ENCODE measurements around the gene GTSF1L.
"Not testable (repeated sequence)": the region's sequence is repeated elsewhere in the genome, so short reads cannot be mapped to it uniquely, and the experiment has no call there.

GTSF1L gene

DNA sequence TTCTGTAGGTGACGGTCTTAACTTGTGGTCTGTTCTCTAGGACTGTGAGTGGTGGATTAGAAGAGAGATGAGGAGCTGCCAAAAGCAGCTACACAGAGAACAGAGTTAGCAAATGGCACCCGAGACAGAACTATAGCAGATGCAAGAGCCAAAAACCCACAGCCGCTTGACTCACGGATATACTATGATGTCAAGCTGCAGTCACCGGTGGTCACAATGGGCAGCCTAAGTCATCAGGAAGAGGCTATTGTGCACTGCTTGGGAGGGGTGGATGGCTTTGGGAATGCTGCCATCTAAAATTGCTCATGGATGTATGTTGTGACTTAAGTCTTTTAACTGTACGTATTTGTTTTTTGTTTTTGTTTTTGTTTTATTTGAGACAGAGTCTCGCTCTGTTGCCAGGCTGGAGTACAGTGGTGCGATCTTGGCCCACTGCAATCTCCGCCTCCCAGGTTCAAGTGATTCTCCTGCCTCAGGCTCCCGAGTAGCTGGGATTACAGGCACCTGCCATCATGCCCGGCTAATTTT is at the start of gene GTSF1L:
Gene GTSF1L, minus strand, starts transcription at position 192 of the 528 bp plus-strand sequence. CDS start 308 bp downstream, outside the sequence.
- DNase-seq (ENCODE audit: extremely low spot score, insufficient read length, low read depth) (no peak), FAIRE-seq (no peak)

DNA sequence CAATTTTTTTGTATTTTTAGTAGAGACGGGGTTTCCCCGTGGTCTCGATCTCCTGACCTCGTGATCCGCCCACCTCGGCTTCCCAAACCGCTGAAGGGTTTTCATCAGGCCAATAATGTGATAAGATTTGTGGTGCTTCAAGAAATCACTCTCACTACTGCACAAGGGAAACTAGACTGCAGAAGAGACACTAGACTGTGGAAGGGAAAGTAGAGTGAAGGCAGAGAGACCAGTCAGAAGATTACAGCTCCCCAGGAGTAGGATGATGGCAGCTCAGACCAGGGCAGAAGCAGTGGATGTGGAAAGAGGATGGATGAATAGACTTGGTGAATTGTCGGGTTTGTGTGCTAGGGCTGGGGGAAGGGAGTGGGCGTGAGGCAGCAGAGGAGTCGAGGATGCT is 48.0 kb upstream of the GTSF1L start:
- DNase-seq (ENCODE audit: extremely low spot score, insufficient read length, low read depth) (no peak), FAIRE-seq (no peak)

DNA sequence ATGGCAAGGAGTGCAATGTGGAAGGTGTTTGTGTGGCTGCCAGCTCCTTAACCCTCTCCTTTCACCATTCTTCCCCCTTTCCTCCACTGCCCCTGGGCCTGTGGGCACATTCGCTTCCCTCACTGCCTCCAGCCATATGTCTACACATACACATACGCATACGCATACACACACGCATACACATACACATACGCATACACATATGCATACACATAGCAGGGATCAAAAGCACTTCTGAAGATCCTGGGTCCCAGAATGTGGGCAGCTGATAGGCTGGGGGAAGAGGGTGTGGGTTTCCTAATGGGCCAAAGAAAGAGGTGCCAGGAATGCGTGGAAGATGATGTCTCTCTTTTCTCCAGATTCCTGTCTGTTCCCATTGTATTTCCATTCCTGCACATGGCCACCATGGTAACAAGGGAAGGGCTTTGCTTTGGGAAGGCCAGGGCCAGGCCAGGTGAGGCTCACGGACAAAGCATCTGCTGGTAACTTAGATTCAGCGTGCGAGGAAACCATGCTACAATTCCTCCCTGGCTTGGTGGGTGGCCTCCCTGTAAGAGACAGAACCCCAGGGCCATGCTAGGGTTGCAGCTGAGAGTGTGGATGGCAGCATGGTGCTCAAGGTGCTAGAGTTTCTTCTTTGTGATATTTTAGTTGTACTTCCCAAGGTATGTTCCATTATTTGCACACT is 44.8 kb upstream of the GTSF1L start:
- no peak for FAIRE-seq

DNA sequence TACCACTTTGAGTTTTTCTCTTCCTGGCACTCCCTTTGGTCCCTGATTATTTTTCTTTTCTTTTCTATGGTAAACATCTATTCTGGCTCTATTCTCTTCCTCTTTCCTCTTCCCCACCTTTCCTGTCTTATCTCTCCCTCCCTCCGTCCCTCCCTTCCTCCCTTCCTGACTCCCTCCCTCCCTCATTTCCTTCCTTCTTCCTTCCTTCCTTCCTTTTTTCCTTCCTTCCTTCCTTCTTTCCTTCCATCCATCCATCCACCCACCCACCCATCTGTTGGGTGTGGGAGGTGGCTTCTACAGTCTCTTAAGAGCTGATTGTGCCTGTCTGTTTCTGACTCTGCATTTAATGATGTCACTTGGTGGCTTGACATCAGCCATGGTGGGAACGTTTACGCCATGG is 43.5 kb upstream of the GTSF1L start:
- DNase-seq (ENCODE audit: extremely low spot score, insufficient read length, low read depth) (no peak), FAIRE-seq (no peak)

More for the DNA sequence above, 44.8 kb upstream of the GTSF1L start:
- no peak for DNase-seq (ENCODE audit: extremely low spot score, insufficient read length, low read depth)

DNA sequence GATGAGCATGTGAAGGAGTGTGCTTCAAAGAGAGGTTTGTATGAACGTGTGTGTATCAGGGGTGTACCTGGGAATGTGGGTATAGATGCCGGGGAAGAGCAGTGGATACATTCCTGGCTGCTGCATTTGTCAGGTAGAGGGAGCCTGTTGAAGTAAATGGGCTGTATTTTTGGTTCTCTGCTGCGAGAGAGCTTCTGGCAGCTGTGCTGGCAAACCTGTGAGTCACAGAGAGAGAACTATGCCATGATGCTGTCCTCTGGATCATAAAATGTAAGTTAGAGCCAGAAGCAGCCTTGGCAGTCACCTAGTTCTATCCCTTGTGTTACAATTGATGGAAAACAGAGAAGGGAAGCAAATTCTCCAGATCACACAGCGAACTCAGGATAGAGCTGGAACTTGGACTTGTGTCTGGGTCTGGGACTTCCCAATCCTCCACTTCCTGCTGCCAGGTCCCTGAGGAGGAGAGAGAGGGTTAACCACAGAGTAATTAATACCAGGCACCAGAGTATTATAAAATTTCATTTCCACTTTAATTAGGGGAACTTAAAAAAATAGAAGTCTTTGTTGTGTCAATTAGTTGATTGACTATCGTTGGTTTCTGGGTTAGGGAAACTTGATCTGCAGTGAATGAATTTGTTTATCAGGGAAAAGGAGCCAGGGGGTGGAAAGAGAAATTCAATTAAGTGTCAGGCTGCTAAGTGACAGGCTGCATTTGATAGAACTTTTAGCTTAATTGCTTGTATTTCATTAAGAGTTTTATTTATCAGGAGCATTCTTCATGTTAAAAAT is 41.1 kb upstream of the GTSF1L start:
- no peak for DNase-seq (ENCODE audit: extremely low spot score, insufficient read length, low read depth)

DNA sequence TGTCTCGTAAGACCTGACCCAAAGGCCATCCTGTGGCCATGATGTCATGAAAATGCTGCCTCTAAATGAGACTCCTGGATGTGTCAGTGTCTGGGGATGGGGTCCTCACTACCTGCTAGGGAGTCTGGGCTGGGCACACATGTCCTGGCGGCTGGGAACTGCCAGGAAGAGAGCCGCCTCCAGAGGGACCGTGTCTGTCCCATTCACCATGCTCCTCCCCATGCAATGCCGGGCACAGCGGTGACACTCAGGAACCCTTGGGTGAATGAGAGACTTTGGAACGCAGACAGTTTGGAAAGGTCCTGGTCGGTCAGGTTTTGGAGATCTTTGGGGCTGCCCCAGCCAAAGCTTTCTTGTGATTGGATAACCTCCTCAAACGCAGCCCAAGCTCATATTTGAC is 40.1 kb upstream of the GTSF1L start:
- no peak for DNase-seq (ENCODE audit: extremely low spot score, insufficient read length, low read depth)
- FAIRE-seq, result no peak

More for the DNA sequence above, 41.1 kb upstream of the GTSF1L start:
- FAIRE-seq, result no peak

DNA sequence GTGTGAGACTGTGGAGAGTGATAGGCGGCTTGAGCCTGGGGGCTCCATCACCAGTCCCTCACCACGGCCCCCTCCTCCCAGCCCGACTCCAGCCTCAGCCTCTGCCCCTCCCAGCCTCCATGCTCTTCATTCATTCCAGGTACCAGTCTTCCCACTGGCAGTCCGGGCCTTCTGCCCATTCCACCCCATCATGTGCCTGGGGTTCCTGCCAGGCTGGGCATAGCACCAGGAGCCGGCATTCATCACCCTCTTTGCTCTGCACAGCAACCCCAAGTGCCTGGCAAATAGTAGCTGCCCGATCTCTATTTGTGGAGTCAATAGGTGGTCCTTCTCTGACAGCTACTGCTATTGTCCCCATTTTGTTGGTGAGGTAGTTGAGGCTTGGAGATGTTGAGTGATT is 39.6 kb upstream of the GTSF1L start:
- DNase-seq (ENCODE audit: extremely low spot score, insufficient read length, low read depth), result no peak
- FAIRE-seq, result no peak

DNA sequence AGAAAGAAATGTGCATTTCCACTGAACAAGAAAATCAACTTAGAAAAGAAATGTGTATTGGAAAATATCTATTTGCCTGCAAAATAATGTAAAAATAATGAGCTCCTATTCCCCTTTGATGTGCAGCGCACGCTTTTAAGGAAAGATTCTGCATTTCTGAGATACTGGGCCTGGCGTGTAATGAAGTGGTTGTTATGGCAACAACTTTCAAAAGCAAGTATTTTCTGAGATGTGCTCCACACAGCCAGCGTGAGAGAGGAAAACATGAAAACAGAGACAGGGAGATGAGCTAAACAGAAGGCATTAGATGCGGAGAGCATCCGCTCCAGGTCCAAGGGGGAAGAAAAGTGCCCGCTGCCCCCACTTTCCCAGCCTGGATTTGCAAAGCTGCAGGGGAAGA is 39.1 kb upstream of the GTSF1L start:
- FAIRE-seq (no peak), DNase-seq (ENCODE audit: extremely low spot score, insufficient read length, low read depth) (no peak)

DNA sequence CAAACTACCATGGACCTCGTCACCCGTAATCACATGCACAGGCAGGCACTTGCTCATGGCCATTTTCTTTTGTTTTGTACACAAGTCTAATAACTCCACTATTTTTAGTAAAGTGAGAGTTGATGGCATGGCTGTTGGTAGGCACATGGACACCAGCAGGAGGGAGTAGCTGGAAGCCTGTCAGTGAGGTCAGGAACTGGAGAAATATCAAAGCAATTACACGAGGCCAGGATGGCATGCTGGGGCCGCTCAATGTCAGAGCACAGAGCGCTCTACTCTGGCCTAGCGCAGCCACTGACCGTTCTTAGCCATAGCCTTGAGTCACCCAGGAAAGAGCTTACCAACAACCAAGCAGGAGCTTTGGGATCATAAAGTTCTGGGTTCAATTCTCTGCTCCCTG is 36.1 kb upstream of the GTSF1L start:
- FAIRE-seq (no peak), DNase-seq (ENCODE audit: extremely low spot score, insufficient read length, low read depth) (no peak)

DNA sequence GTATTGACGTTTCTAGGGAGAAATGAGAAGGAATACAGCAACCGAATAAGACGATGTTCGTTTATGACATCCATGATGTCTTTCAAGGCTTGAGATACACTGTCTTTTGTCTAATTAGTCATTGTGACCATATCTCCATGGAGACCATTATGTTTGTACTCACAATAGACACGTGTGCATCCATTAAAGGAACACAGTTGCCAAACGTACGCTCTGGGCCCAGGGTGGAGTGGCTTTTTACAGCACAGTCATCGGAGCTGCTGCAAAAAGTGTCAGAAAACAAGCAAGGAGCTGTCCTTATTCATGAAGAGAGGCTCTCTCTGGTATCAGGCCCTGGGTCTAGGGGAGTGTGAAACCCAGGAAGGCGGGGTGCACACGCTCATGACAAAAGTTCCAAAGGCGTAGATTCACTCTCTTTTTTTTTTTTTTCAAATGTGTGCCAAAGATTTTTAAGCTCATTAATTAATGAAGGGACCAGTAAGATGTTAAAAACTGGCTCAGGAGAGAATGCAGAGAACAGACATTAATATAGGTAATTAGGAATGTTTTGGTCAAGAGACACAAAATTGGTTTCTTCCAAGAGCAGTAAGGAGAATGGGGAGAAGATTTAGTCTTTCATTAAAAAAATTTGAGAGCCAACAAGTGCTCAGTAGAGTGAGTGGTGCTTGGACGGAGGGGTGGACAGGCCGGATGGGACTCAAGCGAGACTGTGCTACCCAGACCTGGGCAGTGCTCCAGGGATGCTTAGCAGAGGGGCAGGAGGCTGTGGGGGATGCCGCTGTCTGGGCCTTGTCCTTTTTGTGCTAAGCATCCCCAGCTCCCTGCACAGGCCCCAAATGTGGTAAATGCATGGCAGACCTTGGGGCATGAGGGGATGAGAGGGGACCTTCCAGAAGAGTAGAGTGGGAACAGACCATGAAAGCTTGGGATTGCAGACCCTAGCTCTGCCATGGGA is 34.9 kb upstream of the GTSF1L start:
- DNase-seq (ENCODE audit: extremely low spot score, insufficient read length, low read depth) (no peak), FAIRE-seq (no peak)

DNA sequence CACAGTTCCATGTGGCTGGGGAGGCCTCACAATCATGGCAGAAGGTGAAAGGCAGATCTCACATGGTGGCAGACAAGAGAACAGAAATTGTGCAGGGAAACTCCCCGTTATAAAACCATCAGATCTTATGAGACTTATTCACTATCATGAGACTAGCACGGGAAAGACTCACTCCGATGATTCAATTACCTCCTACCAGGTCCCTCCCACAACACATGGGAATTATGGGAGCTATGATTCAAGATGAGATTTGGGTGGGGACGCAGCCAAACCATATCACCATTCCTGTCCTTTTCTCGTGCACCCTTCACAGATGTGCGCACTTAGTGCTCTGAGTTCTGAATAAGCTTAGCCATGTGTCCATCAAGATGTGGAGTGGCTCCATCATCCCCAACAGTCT is 31.1 kb upstream of the GTSF1L start:
- not testable (repeated sequence) for FAIRE-seq

DNA sequence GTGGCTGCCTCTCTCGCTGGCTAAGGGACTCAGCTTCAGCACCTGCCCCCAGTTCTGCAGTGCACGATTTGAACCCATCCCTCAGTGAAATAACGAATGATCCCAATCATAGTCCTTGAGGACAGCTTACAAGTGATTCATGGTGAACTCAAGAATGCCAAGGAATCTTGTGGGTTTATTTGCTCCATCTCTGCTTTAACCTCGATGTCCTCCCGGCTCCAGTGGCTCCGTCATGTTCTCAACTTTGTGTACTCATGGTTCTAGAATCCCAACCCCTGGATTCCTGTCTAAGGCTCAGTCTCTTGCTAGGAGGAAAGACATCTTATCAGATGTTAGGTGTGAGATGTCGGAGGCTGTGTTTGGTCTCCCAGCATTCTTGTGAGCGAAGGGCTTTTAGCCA is 29.0 kb upstream of the GTSF1L start:
- DNase-seq (ENCODE audit: extremely low spot score, insufficient read length, low read depth) (no peak), FAIRE-seq (no peak)

More for the DNA sequence above, 31.1 kb upstream of the GTSF1L start:
- DNase-seq (ENCODE audit: extremely low spot score, insufficient read length, low read depth), result not testable (repeated sequence)

DNA sequence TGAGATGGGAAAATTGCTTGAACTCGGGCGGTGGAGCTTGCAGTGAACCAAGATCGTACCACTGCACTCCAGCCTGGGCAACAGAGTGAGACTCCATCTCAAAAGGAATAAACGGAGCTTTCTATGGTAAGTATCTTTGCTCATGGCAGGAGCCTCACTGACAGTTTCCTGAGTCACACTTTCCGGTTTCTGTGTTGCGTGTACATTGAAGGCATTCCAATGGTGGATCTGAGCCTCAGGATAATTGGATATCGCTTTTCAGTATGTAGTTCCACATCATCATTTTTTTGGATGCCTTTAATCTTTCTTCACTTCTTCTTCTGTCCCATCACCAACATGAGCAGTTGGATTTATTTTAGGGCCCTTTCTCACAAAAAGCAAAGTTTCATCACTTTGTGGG is 28.6 kb upstream of the GTSF1L start:
- FAIRE-seq (no peak), DNase-seq (ENCODE audit: extremely low spot score, insufficient read length, low read depth) (no peak)

DNA sequence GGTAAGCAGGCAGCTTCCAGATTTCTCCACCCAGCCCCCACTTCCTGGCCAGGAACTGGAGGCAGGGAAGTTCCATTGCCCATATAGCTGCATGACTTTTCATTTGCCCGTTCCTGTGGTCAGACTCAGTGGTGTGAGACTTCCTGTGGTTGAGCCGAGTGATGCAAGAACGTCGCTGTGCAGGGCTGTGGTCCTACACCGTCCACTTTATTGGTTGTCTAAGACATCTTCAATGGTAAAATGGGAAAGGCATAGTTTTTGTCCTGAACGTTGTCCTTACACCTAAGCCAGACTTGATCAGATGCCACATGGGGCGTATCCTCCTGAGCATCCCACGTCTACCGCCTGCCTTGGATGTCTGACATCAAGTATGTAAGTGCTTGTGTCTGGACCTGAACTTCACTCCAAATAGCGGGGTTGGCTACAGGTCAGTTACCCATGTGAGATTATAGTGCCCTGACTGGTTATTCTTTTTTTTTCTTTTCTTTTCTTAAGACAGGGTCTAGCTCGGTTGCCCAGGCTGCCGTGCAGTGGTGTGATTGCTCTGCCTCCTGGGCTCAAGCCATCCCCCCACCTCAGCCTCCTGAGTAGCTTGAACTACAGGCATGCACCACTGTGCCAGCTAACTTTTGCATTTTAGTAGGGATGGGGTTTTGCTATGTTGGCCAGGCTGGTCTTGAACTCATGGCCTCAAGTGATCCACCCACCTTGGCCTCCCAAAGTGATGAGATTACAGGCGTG is 25.9 kb upstream of the GTSF1L start:
- DNase-seq (ENCODE audit: extremely low spot score, insufficient read length, low read depth), result peak; percentile 62
- FAIRE-seq, result peak; percentile 97

DNA sequence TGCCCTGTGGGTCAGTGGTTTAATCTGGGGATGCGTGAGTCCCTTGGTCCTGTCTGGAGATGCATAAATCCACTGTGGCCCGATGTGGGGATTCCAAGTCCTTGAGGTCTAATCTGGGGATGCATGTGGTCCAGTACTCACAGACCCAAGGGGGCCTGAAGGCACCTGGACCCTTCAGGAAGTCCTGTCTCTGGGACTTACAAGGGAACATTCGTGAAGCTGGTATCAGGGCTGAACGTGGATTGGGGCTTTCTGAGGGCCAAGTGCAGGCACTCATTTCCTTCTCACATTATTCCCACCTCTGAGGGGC is 25.2 kb upstream of the GTSF1L start:
- DNase-seq (ENCODE audit: extremely low spot score, insufficient read length, low read depth) (no peak), FAIRE-seq (no peak)

DNA sequence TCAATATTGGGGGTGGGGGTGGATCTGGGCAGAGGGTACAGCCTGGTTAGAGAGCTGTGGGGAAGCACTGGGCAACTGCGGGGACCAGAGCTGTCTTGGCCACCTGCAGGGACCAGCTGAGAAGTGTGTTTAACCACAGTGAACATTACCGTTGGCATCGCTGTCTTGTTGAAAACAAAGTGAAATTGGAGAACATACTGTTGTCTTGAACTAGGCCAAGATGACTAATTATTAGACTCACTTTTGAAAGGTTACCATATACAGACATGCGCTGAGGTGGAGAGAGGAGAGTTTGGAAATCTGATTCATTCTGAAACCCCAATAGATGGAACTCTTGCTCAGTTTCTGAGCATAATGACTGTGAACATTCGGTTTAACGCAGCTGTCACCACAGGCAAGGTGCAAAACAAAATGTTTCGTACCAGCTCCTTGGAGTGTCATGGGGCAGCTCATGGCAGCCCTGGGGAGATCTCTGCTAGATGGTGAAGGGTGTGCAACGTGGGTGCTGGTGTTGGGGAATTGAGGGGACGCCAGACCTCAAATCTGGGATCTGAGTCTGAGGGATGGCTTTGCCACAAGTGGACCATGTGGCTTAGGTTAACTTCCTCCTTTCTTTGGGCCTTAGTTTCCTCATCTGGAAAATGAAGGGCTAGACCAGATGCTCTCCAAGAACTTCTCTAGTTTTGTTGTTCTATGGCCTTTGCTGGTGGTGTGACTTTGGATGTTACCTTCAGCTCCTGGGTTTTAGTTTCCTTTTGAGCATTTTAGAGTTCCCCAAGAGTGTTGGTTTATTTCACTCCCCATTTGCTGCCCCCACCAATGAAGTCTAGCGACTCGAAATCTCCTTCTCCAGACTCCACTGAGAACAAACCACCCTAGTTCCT is 24.6 kb upstream of the GTSF1L start:
- FAIRE-seq, result peak; percentile 97
- peak; percentile 76 for DNase-seq (ENCODE audit: extremely low spot score, insufficient read length, low read depth)

DNA sequence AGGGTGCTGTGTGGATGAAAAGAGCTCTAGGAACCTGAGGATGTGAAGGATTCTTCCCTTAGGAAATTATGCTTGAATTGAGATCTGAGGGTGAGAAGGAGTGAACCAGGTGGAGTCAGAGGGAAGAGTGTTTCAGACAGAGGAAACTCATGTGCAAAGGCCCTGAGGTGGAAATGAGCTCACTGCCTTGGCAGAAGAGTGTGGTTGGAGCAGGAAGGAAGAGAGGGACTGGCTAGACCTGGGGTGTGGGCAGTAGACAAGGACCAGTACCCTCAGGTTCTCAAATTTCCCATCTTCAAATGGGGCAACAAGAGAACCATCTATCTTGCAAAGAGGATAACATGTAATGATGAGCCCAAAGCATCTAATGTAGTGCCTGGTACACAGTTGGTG is 24.0 kb upstream of the GTSF1L start:
- DNase-seq (ENCODE audit: extremely low spot score, insufficient read length, low read depth), result no peak
- FAIRE-seq, result no peak

DNA sequence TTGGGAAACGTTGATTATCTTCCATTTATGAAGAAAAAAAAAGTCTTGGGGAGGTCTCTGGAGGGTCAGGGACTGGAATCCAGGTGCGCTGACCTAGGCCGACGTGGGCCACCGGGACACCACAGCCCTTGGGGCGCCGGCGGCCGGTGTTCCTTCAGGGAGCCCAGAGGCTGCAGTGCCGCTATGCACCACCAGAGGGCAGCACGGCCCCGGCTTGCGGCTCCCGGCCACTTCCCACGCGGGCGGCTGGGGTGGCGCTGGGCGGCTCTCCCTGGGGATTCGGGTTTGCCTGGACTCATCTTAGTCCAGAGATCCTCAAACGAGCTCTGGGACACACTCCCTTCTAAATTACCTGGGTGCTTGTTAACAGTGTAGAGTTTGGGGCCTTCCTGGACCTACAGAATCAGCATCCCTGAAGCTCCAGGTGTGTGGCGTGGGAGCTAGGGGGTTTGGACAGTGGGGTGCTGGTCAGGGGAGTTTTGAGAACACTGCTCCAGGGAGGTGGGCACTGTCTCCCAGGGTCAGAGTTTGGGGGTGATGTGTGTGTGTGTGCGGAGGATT is 23.0 kb upstream of the GTSF1L start:
- DNase-seq (ENCODE audit: extremely low spot score, insufficient read length, low read depth), result peak; percentile 73

More for the DNA sequence above, 23.0 kb upstream of the GTSF1L start:
- peak; percentile 54 for FAIRE-seq

Measured in GM18507 (cell line).